Left ventricle myocardium inferior (tissue), 1 donor: ENCODE results near the gene LHX1. TPM values are rescaled to one million over a fixed set of nuclear protein-coding genes. Genes with fewer than 3 reads are reported as not detected.

Experiments used
- DNase-seq: peaks from one replicate; pipeline ENCODE4 v3.0.0-alpha.2; 2020
- H3K27ac ChIP-seq: fragments of 200-600 bp; replicated peaks from 2 replicates; pipeline ENCODE4 v1.8.0; 2021
- H3K27me3 ChIP-seq: fragments of 200-600 bp; 2 replicates; pipeline ENCODE4 v1.8.0; 2021; ENCODE audit warnings: low read depth
- H3K36me3 ChIP-seq: fragments of 200-600 bp; 2 replicates; pipeline ENCODE4 v1.8.0; 2021
- H3K4me1 ChIP-seq: fragments of 200-600 bp; 2 replicates; pipeline ENCODE4 v1.8.0; 2021
- H3K4me3 ChIP-seq: fragments of 200-600 bp; 2 replicates; pipeline ENCODE4 v1.8.0; 2021; ENCODE audit warnings: mild to moderate bottlenecking, moderate library complexity
- H3K9me3 ChIP-seq: fragments of 200-600 bp; replicated peaks from 2 replicates; pipeline ENCODE4 v1.8.0; 2021
- intact Hi-C: fragments of 100-400 bp; cut with micrococcal nuclease; formaldehyde crosslinking; loops from one replicate; pipeline ENCODE4 v1.11.0; 2022
- total RNA-seq: library from RNA; stranded (reverse); fragmentation: NEBNext Ultra II Directional; extraction: Animal tissue kit (Norgen Biotek cat#: 25700); gene quantifications from one replicate; pipeline ENCODE4 v1.2.1, GENCODE V29; 2021
- TF ChIP-seq, protein P1 (sequence below): fragments of 200-600 bp; IDR thresholded peaks from 2 replicates; pipeline ENCODE4 v1.8.0; 2021; ENCODE audit warnings: antibody characterized with exemption, mild to moderate bottlenecking, borderline replicate concordance
- donor health status: DM: no; HTN: yes; CAD: no; lungs with severe emphysema.

The LHX1 gene
- total RNA-seq, 1 donor from 2014 or later: not detected

DNA sequence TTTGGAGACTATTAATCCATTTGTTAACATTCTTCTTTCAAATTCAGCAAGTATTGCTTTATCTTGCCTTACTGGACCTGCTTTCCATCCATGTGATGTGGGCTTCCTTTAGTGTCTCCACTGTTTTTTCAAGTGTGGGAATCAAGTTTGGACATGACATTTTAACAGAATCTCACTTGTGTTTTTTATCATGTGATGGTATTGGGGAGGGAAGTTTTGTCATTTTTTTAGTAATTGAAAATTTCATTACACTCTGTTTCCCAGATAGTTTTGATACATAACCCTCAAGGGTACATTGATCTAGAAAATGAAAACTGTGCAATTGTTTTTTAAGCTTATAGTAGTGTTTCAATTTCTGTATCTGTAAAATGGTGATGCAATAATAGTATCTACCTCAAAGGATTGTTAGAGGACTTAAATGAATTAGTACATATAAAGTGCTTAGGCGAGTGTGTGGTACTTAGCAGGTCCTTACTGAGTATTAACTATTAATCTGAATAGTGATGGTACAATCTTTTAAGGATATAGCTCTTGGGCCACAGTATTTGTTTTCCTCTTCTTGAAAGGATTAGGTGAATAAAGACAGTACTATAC lies 38.7 kb downstream of the LHX1 start:
- H3K27me3 ChIP-seq: no peaks in the 10 kb centered on the region
- H3K4me1 ChIP-seq: peaks cover 14% of the 10 kb centered on the region
- no peaks in the 10 kb centered on the region for H3K36me3 ChIP-seq
- H3K4me3 ChIP-seq: no peak overlapping the region
- no peak for DNase-seq
- H3K27ac ChIP-seq: no peak overlapping the region
- no peaks in the 10 kb centered on the region for H3K9me3 ChIP-seq
- intact Hi-C loops: no loop called here
- TF ChIP-seq, protein P1, sequence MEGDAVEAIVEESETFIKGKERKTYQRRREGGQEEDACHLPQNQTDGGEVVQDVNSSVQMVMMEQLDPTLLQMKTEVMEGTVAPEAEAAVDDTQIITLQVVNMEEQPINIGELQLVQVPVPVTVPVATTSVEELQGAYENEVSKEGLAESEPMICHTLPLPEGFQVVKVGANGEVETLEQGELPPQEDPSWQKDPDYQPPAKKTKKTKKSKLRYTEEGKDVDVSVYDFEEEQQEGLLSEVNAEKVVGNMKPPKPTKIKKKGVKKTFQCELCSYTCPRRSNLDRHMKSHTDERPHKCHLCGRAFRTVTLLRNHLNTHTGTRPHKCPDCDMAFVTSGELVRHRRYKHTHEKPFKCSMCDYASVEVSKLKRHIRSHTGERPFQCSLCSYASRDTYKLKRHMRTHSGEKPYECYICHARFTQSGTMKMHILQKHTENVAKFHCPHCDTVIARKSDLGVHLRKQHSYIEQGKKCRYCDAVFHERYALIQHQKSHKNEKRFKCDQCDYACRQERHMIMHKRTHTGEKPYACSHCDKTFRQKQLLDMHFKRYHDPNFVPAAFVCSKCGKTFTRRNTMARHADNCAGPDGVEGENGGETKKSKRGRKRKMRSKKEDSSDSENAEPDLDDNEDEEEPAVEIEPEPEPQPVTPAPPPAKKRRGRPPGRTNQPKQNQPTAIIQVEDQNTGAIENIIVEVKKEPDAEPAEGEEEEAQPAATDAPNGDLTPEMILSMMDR: no peak

DNA sequence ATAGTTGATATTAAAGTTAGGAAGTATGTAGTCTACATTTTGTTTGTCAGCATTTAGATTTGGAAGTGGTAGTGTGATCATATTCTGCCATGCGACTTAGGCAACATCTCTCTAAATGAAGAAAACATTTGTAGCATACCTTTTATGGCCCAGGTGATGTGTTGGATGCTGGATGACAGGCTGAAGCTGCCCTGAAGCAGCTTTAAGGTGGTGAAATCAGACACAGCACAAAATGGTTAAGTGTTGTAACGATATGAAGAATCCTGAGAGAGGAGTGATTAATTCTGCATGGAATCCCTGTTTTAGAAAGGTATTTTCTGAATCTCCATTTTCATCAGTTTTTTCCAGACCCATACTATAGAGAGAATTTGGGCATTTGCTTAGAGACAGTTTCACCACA lies 39.8 kb downstream of the LHX1 start:
- TF ChIP-seq, protein P1: no peak
- no peak overlapping the region for H3K27ac ChIP-seq
- H3K9me3 ChIP-seq: no peaks in the 10 kb centered on the region
- intact Hi-C loops: no loop called here
- no peak overlapping the region for H3K4me3 ChIP-seq
- H3K36me3 ChIP-seq: no peaks in the 10 kb centered on the region
- no peak for DNase-seq
- no peaks in the 10 kb centered on the region for H3K27me3 ChIP-seq
- peaks cover 14% of the 10 kb centered on the region for H3K4me1 ChIP-seq

DNA sequence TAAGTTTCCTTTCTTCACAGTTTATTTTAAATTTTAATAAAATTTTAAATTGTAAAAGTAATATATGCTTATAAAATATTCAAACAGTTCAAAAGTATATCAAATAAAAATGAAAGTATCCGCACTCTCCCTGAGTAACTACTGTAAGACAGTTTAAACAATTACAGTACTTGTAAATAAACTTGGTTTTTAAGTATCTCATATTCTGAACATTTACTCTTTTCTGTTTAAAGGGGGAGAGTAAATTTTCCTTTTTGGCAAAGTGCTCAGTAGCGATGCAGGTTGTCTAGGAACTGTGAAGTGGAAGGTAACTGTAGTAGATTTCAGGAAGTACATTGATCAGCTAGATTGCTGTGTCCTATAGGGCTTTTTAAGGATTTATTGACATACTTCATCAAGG lies 40.3 kb downstream of the LHX1 start:
- H3K4me1 ChIP-seq: peaks cover 14% of the 10 kb centered on the region
- H3K36me3 ChIP-seq: no peaks in the 10 kb centered on the region
- H3K9me3 ChIP-seq: no peaks in the 10 kb centered on the region
- intact Hi-C loops: no loop called here
- no peak overlapping the region for H3K27ac ChIP-seq
- H3K27me3 ChIP-seq: no peaks in the 10 kb centered on the region
- H3K4me3 ChIP-seq: no peak overlapping the region
- no peak for DNase-seq
- TF ChIP-seq, protein P1: no peak

DNA sequence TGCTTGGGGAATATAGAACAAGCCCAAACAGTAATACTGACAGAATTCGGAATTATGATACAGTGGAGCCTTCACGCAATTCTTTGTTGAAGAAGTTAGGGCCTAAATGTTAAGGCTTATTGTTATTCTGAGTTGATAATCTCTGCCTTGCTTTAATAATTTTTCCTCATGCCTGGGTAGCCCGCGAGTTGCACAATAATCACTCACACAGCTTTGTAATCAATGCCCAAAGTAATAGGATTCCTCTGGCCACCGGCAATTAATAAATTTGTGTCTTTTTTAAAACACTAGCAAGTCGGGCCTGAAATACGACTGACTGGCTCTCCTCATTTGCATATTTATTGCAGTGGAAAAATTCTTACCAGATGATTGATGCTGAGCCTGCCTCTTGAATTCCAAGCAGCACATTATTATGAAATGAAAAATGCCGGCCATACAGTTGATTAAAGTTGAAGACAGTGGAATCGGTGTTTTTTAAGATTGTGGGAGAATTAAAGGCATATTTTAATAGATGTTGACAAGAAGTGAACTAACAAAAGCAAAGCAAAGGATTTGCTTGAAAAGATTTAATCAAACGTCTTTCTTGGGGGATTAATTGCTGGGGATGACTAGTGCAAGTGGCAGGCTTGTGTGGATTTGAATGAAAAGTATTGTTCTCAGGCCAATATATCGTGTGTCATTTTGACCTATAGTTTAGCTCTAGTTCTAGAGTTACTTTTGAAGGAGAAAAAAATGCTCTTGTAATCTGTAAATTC lies 41.7 kb downstream of the LHX1 start:
- H3K36me3 ChIP-seq: no peaks in the 10 kb centered on the region
- no peaks in the 10 kb centered on the region for H3K9me3 ChIP-seq
- no peak for DNase-seq
- H3K4me3 ChIP-seq: no peak overlapping the region
- TF ChIP-seq, protein P1: no peak
- H3K27ac ChIP-seq: no peak overlapping the region
- H3K4me1 ChIP-seq: peaks cover 14% of the 10 kb centered on the region
- intact Hi-C loops: no loop called here
- no peaks in the 10 kb centered on the region for H3K27me3 ChIP-seq

DNA sequence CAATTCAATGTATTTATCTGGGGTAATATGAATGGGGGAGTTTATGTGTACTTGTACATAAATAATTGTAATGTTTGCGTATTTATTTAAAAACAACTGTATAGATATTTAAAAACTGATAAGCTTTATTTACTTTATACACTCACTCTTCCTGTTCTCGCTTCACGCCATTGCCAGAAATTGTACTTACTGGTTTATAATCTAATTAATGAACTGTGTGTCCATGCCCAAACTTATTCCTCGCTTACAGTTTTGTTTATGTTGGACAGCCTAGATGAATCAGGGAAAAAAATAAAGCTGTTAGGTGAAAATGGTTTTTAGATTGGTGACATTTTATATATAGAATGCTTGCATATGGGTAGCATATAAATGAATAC lies 42.3 kb downstream of the LHX1 start:
- no peak overlapping the region for H3K4me3 ChIP-seq
- intact Hi-C loops: no loop called here
- H3K27ac ChIP-seq: no peak overlapping the region
- H3K36me3 ChIP-seq: no peaks in the 10 kb centered on the region
- TF ChIP-seq, protein P1: no peak
- H3K27me3 ChIP-seq: no peaks in the 10 kb centered on the region
- peaks cover 14% of the 10 kb centered on the region for H3K4me1 ChIP-seq
- DNase-seq: no peak
- no peaks in the 10 kb centered on the region for H3K9me3 ChIP-seq
